NCI-H1417 (cell line): ENCODE measurements around the gene SPHK2.
A peak's percentile ranks its signal among the peaks of the same experiment; 100 is the strongest.
"Not testable (repeated sequence)": the region's sequence is repeated elsewhere in the genome, so short reads cannot be mapped to it uniquely, and the experiment has no call there.

Experiments used
- DNase-seq, 3 experiments: peaks; one replicate each; lab custom pipeline; 2025; lab: John Stamatoyannopoulos, UW

The SPHK2 gene

GRCh38 chr19:48637449-48637947 is 18.2 kb downstream of the SPHK2 start:
- peak; percentile 98 to 100 (median 99) for DNase-seq

- peak; percentile 85 to 94 (median 93) for DNase-seq
Observed at GRCh38 chr19:48637948-48638830, 18.9 kb downstream of the SPHK2 start.

GRCh38 chr19:48638831-48639381 is 19.6 kb downstream of the SPHK2 start:
- DNase-seq, result peak in 2 of 3 experiments; percentile 13 to 17

- DNase-seq, result no peak
Observed at GRCh38 chr19:48639483-48640375, 20.4 kb downstream of the SPHK2 start.

- DNase-seq, result no peak
Observed at GRCh38 chr19:48641850-48642249, 22.5 kb downstream of the SPHK2 start.

GRCh38 chr19:48642862-48643261 is 23.6 kb downstream of the SPHK2 start:
- no peak for DNase-seq

- DNase-seq, result no peak
Observed at GRCh38 chr19:48644355-48644754, 25.0 kb downstream of the SPHK2 start.

- peak; percentile 70 to 80 (median 72) for DNase-seq
Observed at GRCh38 chr19:48644839-48645619, 25.7 kb downstream of the SPHK2 start.

- DNase-seq, result peak in 1 of 3 experiments; percentile 56
Observed at GRCh38 chr19:48645620-48646000, 26.3 kb downstream of the SPHK2 start.

- DNase-seq, result peak; percentile 93 to 94 (median 93)
Observed at GRCh38 chr19:48646001-48646721, 26.9 kb downstream of the SPHK2 start, which contains the start of gene CA11. Gene CA11 (minus strand): TSS chr19:48646187. CDS start chr19:48645632, 555 bp downstream.

- DNase-seq, result peak in 1 of 3 experiments; percentile 33
Observed at GRCh38 chr19:48646722-48647216, 27.5 kb downstream of the SPHK2 start.

- no peak for DNase-seq
Observed at GRCh38 chr19:48648134-48648533, 28.8 kb downstream of the SPHK2 start.

- DNase-seq, result no peak
Observed at GRCh38 chr19:48650974-48651682, 31.8 kb downstream of the SPHK2 start.

GRCh38 chr19:48651683-48652048 is 32.4 kb downstream of the SPHK2 start:
- no peak for DNase-seq

- DNase-seq, result peak in 1 of 3 experiments; percentile 13
Observed at GRCh38 chr19:48654299-48655059, 35.2 kb downstream of the SPHK2 start.

GRCh38 chr19:48656840-48657474 is 37.7 kb downstream of the SPHK2 start:
- no peak for DNase-seq

GRCh38 chr19:48657828-48658227 is 38.5 kb downstream of the SPHK2 start:
- DNase-seq, result not testable (repeated sequence)

- no peak for DNase-seq
Observed at GRCh38 chr19:48658483-48658882, 39.2 kb downstream of the SPHK2 start.
